HG03097 (cell line): ENCODE data around the gene CSGALNACT2.
"Not testable (repeated sequence)": the region's sequence is repeated elsewhere in the genome, so short reads cannot be mapped to it uniquely, and the experiment has no call there.

Experiments
- ATAC-seq: cut with Tn5 transposase; IDR thresholded peaks from one replicate; pipeline ENCODE4 v1.9.1; 2021; ENCODE audit not compliant: unreplicated experiment, low FRiP score

CSGALNACT2 gene

DNA sequence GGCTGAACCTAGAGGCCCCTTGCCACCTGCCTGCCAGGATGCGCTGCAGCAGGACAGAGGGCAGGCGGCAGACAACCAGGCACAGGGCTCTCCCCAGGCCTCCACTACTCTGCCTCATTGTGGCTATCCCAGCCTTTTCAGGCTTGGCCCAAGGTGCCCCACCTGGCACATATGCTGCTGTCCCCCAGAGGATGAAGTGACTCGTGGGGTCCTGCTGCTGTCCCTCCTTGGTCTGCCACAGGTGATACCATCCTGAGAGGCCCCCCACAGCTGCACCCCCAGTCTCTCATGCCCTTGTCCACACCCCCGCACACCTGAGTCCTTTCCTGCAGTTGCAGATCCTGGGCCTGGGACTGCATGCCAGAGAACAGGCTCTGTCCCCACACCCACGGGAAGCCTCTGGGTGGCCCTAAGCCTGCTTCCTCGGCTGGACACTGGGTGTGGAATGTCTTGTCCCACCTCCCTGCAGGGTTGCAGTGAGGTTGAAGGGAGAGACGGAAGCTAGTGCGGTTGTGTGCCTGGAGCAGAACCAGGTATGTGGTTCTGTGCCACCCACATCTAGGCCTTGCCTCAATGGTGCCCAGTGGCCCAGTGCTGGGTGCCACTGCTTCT is 73.3 kb downstream of the CSGALNACT2 start:
- no peak for ATAC-seq

DNA sequence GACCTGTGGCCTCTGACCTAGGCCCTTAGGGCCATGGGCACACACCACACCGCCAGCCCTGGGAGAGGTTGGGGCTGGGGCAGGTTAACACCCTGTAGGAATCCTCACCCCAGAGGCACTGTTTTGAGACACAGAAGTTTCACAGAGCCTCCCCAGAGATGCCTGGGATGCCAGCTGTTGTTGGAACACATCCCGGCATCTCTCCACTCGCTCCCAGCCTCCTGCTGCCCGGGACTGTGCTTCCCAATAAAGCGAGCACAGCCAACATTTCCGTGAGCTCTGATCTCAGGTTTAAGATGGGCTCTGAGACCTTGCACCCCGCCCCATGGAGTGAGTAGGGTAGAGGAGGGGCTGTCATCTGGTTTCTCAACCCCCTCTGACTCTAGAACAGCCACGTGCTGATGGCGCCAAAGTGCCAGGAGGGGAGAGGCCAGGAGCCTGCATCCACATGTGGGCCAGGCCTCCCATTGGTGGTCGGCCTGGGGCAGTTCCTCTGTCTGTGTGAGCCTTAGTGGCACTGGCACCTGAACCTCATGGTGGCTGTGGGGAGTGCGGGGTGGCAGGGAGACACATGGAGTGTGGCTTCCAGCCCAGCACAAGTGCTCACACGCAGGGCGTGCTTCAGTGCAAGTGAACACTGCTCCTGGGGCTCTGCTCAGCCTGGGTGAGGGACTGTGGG is 73.9 kb downstream of the CSGALNACT2 start:
- ATAC-seq = no peak

DNA sequence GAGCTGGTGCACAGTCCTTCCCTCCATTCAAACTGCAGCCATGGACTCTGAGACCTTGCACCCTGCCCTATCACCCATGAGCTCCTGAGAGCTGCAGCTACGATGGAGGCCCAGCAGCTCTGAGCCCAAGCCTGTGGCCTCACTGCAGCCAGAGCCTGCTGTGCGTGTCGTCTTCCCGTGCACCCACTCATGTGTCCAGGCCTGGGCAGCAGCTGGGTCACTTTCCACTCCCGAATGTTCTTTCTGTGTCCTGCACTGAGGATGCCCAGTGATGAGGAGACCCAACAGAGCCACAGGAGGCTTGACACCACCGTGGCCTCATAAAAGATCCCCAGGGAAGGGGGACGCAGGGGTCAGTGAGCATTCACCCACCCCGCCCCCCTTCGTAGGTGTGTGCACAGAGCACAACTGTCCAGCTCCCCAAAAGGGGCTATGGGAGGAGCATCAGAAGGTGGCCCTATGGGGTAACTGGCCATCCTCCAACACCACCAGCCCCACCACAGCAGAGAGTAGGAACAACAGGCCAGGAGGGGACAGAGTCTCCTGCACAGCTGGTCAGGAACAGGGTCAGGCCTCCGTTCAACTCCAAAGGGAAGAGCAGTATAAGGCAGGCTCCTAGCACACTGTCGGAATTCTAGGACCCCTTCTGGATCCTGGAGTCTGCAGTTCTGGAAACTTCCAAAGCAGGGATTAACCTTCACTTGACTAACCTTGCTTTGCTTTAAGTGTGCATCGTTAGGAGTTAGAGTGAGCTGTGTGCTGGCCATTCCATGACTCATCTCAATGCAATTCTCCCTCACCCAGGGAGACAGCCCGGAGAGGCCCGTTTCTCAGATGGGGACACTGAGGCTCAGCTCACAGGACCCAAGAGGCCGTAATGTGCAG is 76.1 kb downstream of the CSGALNACT2 start:
- ATAC-seq = no peak

DNA sequence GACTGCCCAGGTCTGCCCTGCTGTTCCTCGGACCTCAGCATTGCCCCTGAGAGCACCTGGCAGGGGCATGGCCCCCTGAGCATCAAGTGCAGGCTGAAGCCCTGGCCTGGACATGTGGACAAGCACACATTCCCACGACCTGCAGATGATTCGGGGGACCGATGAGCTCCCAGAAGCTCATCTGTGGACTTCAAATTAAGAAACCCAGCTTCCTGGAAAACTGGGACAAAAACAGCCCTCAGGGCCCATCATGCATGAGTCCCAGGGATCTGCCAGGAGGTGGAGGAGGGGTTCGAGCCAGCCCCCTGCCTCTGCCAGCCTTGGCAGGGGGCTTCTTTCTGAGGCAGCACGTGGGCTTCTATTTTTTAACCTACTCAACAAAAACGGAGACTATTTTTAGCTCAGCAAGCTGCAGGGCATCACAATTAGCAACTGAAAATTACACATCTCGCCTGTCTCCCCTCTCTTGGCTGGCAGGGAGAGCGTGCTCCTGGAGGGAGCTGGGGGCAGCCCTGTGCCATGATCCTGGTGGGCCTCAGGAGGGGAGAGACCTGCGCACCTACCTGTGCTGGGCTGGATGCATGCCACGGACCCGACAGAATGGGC is 76.8 kb downstream of the CSGALNACT2 start:
- no peak for ATAC-seq

DNA sequence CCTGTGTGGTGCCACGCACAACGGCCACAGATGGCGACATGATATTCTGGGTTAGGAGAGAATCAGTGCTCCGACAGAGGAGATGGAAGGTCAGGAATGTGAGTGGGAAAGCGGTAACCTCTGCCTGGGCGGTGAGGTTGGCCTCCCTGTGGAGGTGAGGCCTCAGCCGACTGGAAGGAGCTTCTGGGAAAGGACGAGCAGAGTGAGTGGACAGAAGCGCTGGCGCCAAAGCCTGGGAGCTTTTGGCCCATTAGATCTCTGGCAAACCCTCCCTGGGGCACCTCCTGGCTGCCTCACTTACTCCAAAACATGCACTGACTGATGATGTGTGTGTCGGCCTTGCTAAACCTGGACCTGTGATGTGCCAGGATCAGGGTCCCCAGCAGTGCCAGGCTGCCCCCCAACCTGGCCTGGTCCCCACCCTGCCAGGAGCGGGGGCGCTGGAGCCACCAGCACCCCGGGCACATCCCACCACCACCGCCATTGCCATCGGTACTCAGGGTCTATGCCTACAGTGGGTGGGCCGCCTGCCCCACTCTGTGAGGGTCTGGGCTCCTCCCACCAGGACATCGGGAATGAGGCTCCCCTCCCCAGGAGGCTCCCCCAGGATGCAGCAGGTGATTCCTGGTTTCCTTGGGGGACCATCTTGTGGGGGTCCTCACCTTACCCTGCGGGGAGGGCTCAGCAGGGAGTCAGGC is 77.7 kb downstream of the CSGALNACT2 start:
- no peak for ATAC-seq

DNA sequence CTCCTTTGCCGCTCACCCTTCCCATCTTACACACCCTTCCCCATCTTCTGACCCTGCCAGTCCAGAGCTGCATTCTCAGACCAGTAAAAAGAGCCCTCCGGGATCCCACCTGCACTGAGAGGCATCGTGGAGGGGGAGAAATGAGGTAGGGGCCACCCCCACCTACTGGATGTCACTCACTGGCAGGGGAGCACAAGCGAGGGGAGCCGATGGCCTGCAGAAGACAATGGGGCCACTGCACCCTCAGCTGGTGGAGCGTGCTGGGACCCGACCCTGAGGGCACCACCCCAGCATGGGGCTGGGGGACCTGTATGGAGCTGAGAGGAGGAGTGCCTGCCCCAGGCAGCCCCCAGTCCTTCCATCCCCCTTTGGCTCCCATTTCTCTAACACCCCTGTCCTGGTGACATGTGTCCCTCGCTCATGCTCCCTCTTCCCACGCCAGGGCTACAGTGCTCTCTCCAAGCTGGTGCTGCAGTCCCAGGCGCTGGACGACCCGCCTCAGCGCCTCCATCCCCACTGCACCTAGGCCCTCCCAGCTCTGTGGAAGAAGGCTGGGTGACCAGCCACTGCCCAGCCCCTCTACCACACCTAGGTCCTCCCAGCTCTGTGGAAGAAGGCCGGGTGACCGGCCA is 78.8 kb downstream of the CSGALNACT2 start:
- no peak for ATAC-seq

DNA sequence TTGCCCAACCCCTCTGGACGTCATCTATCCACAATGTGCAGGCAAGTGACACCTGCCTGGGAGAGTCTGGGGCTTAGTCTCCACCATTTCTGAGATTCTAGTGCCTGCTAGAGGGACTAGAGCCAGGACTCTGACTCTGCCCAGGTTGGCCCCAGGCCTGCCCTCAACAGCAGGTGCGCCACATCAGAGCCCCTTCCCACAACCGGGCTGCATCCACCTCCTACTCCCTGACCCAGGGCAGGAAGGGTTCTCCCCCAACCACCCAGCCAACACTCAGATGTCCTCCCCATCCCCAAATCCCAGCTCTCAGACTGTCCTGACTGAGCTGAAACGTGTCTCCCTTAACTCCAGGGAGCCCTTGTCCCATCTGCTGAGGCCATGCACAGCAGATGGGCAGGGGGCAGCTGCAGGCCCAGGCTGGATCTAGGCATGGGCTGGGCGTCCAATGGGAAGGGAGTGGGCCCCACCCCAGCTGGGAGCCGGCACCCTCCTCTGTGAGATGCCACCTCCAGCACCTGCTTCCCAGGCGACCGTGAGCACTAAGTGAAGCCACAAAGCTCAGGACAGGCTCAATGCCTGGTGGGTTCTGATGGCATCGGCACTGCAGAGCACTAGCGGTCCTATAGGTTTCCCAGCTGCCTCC is 79.4 kb downstream of the CSGALNACT2 start:
- ATAC-seq = no peak

DNA sequence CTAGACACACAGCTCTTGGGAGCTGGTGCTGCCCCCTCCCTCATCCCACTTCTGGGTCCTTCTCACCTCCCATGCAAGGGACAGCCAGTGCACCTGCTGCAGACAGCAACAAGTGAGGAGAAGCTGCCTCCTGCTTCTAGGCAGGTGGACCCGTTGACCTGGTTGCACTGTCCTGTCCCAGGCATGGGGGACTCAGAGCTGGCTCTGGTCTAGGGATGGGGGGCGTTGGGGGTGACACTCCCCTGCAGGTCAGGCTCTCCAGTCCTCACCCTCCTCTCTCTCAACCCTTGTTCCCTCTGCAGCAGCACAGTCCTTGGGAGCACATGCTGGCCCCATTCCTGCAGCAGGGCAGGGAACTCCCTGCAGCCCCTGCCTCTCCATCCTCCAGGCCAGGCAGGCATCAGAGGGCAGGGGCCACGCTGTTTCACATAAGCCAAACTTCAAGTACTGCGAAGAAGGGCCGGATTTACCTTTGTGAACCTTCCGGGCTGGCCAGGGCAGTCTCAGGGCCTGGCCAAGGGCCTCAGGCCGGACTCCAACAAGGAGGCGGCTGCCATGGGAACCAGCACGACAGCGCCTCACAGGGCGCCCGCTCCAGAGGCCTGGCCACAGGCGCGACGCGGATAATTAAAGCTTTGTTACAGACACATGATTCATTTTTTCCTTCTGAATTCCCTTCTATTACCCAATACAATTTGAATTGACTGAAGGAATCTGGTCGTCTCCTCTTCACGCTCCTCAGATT is 80.1 kb downstream of the CSGALNACT2 start:
- no peak for ATAC-seq

DNA sequence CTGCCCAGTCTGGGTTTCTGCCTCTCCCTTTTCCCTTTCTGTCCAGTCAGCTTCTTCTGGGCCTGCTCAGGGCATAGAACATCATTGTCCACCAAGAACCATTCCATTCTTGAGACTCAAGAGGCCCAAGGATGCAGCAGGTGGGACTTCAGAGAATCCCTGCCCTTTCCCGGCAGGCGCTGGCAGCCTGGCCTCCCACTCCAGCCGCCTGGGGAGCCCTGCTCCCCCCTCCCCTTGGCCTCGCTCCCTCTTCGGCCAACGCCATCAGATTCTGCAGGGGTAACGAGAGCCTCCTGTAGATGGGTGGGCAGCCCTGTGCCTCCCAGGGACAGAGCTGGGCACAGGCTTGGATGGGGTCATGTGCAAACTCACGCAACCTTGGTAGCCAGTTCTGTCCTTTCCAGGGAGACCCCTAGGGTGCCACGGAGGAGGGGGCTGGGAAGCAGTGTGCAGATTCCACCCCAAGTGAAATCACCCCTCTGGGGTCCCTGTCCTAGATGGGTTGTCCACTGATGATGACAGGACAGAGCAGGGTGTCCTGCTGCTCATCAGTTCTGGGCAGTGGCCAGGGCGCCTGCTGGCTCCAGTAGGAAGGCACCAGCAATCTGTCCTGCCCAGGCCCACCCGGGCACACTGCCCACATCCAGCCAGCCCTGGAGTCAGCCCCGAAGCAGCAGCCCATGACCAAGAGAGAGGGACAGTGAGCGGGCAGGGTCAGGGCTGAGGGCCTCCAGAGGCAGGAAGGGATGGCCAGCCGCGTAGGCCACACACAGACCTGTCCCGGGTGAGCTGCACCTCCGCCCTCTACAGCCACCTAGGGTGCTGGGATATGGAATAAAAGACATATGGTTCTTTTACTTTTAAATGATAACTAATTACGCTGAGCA is 80.9 kb downstream of the CSGALNACT2 start:
- no peak for ATAC-seq

DNA sequence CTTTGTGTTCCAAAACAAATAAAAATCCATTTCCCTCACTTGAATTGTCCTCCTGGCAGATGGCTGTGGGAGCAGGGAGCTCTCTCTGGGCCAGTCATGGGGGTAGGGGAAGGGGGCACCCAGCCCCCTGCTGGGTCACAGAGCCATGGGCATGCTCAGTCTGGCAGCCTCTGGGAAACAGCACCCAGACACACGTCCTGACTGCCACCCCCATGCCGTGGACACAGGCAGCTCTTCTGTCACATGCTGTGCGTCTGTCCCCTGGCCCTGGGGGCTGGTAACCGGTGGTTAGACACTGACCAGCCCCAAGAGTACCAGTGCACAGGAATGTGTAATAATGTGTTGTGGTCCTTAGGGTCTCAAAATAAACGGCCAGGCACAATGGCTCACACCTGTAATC is 81.6 kb downstream of the CSGALNACT2 start:
- no peak for ATAC-seq

DNA sequence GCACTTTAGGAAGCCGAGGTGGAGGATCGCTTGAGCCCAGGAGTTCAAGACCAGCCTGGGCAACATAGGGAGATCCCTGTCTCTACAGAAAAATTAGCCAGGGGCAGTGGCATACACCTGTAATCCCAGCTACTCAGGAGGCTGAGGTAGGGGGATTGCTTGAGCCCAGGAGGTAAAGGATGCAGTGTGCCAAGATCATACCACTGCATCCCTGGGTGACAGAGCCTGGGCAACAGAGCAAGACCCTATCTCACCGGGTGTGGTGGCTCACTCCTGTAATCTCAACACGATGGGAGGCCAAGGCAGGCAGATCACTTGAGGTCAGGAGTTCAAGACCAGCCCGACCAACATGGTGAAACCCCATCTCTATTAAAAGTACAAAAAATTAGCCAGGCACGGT is 82.0 kb downstream of the CSGALNACT2 start:
- ATAC-seq = not testable (repeated sequence)

DNA sequence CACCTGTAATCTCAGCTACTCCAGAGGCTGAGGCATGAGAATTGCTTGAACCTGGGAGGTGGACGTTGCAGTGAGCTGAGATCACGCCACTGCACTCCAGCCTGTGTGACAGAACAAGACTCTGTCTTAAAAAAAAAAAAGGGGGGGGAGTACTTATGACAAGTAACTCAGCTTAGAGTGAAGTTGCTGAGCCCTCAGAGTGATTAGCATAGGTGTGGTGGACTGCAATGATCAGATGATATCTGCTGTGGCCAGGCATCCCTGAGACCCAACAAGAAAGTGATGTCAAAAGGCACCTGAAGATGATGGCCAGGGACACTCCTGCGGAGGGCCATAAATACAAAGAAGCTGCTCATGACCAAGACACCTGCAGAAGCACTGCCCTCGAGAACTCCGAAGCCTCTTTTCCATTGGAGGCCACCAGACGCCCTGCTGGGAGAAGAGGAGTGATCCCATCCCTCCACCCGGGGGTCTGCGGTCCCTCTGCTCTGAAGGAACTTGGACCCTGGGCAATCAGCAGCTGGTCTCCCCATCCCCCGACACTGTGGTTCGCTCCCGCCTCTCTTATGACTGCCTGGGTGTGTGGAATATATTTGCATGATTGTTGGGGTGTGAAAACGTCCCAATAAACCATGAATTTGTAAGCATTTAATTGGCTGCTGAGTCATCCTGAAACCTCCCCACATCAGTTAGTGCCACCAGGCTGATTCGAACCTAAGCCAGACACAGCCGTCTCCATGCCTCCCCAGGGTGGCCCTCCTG is 82.6 kb downstream of the CSGALNACT2 start:
- no peak for ATAC-seq

DNA sequence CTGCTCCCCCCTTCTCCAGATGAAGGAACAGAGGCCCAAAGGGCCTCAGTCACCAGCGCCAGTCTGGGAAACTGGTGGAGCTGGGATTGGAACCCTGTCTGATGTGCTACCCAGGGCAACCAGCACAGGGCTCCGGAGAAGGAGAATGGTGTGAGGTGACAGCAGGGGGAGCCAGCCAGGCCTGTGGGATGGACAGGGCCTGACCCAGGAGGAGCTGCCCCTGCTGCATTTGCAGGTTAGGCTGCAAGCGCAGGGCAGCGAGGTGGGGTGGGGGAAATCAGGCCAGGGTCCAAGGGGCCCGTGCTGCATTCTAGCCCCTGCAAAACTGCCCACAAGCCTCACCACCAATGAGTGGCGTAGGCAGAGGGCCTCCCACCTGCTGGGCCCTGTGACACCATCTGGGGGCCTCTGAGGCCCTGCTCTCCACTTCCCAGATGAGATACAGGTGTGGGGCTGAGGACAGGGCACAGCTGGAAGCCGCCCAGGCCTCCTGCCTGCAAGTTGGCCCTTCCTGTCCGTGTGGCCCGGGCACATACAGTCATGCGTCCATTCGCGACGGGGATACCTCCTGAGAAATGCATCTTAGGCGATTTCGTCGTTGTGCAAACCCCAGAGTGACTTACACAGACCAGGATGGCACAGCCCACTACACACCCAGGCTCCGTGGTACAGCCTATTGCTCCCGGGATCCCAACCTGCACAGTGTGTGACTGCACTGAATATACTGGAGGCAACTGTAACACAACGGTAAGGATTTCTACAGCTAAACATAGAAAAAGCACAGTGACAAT is 83.4 kb downstream of the CSGALNACT2 start:
- ATAC-seq = no peak

DNA sequence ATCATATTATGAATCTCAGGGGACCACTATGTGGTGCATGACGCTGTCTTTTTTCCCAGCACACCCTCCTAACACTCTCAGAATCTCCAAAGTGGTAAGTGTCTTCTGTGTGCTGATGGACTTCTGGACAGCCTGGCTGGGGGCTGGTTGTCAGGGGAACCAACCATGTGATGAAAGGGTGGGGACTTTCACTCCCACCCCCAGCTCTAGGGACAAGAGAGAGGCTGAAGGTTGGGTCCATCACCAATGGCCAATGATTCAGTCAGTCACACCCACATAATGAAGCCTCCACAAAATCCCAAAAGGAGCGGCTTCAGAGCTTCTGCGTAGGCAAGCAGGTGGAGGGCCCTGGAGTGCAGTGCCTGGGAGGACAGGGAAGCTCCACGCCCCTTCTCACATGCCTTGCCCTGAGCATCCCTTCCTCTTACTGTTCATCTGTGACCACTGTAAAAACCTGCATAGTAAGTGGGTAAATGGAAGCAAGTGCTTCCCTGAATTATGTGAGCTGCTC is 84.0 kb downstream of the CSGALNACT2 start:
- ATAC-seq = no peak

DNA sequence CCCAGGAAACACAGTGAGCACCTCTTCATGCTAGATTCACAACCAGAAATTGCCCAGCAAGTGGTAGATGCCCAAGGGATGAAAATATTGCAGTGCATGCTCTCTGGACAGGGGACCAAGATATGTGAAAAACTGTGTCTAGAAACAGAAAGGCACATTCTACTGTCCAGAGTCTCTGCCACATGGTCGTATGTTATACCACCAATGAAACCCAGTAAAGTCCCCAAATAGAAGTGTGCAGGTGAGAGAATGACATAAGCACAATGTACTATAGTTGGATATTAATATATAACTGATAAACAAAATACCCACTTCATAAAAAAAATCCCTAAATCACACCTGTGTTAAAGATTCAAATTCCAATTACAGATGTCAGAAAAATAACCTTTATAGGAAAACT is 84.8 kb downstream of the CSGALNACT2 start:
- ATAC-seq = no peak

DNA sequence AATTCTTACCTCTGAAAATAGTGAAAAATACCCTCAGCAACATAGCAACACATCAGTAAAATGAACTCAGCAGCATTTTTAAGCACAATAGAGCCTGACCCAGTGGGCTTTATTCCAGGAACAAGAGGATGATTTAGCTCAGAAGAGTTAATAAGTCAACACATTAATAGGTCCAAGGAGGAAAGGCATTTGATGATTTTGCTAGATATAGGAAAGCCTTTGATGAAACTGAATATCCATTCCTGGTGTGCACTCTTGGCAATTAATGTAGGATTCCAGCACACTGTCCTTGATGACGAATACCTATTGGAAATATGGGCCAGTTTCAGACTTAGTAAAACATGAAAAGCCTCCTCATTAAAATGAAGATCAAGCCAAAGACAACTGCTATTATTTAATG is 86.1 kb downstream of the CSGALNACT2 start:
- ATAC-seq = no peak
